ENCODE data around the gene NF1.

Gene NF1

DNA sequence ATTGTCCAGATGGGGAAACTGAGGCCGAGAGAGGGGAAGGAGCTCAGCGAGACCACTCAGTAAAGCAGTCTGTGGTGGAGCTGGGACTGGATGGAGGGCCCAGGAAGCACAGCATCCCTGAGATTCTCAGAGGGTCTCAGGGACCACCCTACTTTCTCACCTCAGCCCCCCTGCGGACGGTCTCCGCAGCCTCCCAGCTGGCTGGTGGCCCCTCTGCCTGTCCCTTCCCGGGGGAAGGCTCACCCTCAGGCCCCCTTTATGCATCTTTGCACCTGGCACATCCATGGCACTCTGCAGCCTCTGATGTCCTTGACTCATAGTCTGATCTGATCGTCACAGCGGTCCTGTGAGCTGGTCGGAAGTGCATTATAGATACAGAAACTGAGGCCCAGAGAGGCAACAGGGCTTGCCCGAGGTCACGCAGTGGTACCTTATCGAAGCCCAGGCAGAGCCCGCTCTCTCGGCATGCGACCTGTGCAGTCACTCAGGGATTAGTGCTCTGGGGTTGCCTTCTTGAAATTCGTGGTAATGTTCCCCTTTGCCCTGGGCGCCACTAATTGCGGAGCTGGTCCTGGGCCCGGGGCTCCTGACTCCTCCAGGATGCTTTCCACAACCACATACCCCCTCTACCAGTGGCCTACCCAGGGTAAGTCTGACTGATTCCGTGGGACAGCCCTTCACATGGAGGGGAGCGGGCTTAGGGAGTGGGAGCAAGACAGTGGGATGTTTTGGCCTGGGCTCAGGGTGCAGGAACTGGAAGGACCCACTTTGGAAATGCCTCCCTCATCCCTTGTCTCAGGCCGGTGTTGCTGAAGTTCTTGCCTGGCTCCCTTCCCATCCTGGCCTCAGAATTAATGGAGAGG, 321.1 kb downstream of the NF1 start:
- no peak for FAIRE-seq

DNA sequence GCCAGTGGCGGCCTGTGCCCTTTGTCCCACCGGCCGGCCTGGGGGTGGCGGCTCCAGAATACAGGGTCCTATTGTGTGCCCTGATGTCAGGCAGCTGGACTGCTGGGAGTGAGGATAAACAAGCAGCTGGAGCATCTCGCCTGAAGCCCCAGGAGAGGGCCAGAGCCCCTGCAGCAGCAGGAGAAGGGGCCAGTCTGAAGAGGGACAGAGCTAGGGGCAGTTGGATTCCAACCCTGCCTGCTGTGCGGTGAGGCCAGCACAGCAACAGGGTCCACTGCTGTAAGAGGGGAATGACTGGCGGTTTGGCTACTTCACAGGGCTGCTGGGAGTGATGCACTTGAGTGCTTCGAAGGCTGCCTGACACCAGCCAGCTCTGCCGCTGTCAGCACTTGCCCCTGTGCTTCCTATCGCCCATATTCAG, 321.7 kb downstream of the NF1 start:
- FAIRE-seq: no peak

DNA sequence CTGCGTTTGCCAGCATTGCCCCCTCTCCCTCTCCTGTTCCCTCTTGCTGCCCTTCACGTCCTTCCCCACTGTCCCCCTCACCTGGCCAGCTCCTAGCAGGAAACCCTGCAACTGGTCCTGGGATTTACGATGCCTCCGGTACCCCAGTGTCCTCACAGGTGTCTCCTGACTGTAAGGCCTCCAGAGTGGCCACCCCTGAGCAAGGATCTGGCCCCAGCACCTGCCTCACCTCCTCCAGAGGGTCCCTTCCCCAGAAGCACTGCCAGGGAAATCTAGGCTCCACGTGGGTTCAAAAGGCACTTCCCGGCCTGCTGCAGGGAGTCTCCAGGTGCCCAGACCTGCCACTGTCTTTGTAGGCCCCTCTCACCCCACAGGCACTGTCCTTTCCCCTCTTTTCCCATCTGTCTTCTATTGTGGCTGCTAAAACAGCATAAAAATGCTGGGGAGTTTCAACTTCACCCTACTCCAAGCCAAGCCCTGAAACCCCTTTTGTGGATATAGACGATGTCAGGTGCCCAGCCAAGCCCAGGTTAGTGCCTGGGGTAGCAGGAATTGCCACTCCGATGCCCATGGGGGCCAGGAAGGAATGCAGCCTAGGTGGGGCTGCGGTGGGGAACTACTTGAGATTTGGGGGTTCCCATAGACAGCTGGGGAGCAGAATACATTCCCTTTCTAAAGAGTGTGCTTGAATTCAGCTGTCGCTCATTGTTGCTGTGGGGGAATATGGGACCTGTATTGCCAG, 322.4 kb downstream of the NF1 start:
- no peak for FAIRE-seq

DNA sequence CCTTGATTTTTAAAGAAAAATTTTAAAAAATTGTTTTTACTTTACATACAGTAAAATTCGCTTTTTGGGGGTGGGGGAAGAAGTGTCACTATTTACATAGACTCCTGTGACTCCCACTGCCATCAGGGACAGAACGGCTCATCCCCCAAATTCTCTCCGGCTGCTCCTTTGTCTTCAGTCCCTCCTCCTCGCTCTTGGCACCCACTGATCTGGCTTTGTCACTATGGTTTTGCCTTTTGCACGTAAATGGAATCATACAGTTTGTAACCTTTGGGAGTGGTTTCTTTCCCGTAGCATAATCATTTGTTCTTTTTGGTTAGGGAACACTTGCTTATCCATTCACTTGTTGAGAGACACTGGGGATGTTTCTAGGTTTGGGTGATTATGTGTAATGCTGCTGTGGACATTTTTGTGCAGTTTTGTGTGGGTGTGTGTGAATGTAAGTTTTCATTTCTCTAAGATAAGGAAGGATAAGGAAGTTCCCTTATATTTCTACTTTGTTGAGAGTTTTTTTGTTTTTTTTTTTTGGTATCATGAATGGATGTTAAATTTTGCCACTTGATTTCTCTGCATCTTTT, 324.1 kb downstream of the NF1 start:
- no peak for FAIRE-seq

DNA sequence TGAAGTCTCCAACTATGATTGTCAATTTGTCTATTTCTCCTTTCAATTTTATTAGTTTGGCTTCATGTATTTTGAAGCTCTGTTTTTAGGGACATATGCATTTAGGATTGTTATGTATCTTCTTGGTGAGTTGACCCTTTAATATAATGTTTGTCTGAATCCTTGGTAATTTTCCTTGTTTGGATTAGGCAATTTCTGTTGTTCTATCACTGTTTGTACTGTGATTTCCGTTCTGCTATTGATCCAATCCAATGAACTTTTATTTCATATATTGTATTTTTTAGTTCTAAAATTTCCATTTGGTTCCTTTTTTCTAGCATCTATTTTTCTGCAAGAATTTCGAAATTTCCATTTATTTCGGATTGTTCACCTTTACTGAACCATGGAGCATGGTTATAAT, 327.7 kb downstream of the NF1 start:
- no peak for FAIRE-seq

DNA sequence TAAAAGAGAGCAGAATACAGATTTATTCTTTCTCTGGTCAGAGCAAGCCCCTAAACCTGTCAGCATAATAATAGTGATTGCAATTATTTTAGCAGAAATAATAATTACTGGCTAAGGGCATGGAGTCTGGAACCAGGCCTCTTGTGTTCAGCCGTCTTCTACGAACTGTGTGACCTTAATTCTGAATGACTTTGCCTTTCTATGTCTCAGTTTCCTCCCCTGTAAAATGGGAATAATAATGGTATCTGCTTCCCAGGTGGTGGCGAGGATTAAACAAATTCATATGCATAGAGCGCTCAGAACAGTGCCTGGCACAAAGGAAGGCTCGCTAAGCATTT, 330.1 kb downstream of the NF1 start:
- FAIRE-seq: no peak

DNA sequence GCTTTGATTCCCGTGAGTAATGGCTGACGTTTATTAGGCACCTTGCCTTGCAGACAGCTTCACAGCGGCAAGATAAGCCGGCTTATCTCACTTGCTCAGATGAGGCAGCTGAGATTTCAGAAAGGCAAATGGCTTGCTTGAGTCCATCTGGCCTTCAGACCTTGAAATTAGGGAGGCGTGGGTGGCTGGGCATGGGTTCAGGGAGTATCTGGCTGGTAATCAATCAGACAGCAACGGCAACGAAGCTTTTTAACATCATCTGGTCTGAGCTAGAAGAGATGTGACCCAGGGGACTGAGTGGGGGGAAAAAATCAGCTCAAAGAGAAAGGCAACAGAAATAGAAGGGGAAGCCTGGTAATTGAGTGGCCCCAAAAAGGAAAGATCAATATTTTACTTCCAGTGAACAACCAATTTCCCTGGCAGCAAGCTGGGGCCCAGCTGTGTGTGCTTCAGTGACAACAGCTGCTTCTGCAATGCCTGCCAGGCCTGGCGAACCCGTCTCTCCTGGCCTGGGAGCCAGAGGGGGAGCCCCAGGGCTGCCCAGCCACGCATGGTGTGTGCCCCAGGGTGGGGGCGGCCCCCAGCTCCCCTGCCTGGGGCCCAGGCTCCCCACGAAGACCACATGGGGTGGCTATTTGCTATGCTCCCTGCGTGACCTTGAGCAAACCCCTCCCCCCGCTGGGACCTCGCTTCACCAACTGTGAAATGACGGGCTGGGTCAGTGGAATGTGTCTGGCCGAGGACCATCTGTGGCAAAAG, 330.7 kb downstream of the NF1 start:
- FAIRE-seq: no peak
